Spleen (tissue), 11 donors: ENCODE measurements around the gene EPHA2. TPM values are rescaled to one million over a fixed set of nuclear protein-coding genes. Genes with fewer than 3 reads are reported as not detected.

Experiments used
- DNase-seq: peaks from one replicate; pipeline ENCODE4 v3.0.0-alpha.2; 2020
- H3K27ac ChIP-seq, 8 donors: fragments of 200-600 bp; sonication (generic) in 7 of 8; 1 replicate in 4 of 8; 2 replicates in 4 of 8; pipeline versions ENCODE4 v1.5.0 to v1.8.0; 2016 to 2021; ENCODE audit warnings: inconsistent platforms in 4 of 8, mild to moderate bottlenecking in 4 of 8, moderate library complexity in 1 of 8
- H3K27me3 ChIP-seq, 7 donors: fragments of 200-600 bp; sonication (generic) in 6 of 7; replicated peaks in 1 of 7; 1 replicate in 4 of 7; 2 replicates in 3 of 7; pipeline versions ENCODE4 v1.5.0 to v1.8.0; 2016 to 2021; ENCODE audit warnings: inconsistent platforms in 3 of 7, mild to moderate bottlenecking in 1 of 7
- H3K36me3 ChIP-seq, 6 donors: fragments of 200-600 bp; sonication (generic) in 5 of 6; 1 replicate in 4 of 6; 2 replicates in 2 of 6; pipeline versions ENCODE4 v1.5.0 to v1.8.0; 2016 to 2021; ENCODE audit warnings: inconsistent platforms in 2 of 6
- H3K4me1 ChIP-seq, 6 donors: fragments of 200-600 bp; sonication (generic) in 5 of 6; 1 replicate in 3 of 6; 2 replicates in 3 of 6; pipeline versions ENCODE4 v1.5.0 to v1.8.0; 2016 to 2021; ENCODE audit warnings: inconsistent platforms in 3 of 6
- H3K4me3 ChIP-seq, 8 donors: fragments of 200-600 bp; sonication (generic) in 7 of 8; 1 replicate in 4 of 8; 2 replicates in 4 of 8; pipeline versions ENCODE4 v1.5.0 to v1.8.0; 2016 to 2021; ENCODE audit warnings: inconsistent platforms in 4 of 8, mild to moderate bottlenecking in 4 of 8, moderate library complexity in 2 of 8
- H3K9me3 ChIP-seq, 8 donors: fragments of 200-600 bp; sonication (generic) in 7 of 8; 1 replicate in 4 of 8; 2 replicates in 4 of 8; pipeline versions ENCODE4 v1.5.0 to v1.8.0; 2016 to 2021; ENCODE audit warnings: inconsistent platforms in 4 of 8
- CTCF ChIP-seq, 11 experiments: fragments of 200-600 bp in 7 of 11; fragments of 450-650 bp in 4 of 11; sonication (generic) in 4 of 11; IDR thresholded peaks in 8 of 11; conservative IDR thresholded peaks in 3 of 11; 1 replicate in 7 of 11; 2 replicates in 4 of 11; pipeline versions ENCODE4 v1.4.0 to v1.8.0; 2016 to 2021; ENCODE audit warnings: antibody characterized with exemption in 11 of 11, inconsistent platforms in 4 of 11, mild to moderate bottlenecking in 1 of 11
- POLR2A ChIP-seq, 3 donors: fragments of 450-650 bp; IDR thresholded peaks; one replicate each; pipeline ENCODE4 v1.5.1; 2017; ENCODE audit warnings: antibody characterized with exemption in 3 of 3, mild to moderate bottlenecking in 1 of 3
- POLR2AphosphoS5 ChIP-seq, 3 donors: sonication (generic); formaldehyde crosslinking; IDR thresholded peaks; one replicate each; pipeline ENCODE4 v1.5.1; 2017; ENCODE audit warnings: antibody characterized with exemption in 3 of 3
- WGBS, 5 donors: extraction: QIAGEN DNeasy Blood & Tissue Kit in 3 of 5; methylation state at CpG; one replicate each; pipeline versions ENCODE4 v1.1.5 to v1.1.7; 2013 to 2018; 5-methylcytosine and 5-hydroxymethylcytosine counted together
- intact Hi-C: fragments of 100-400 bp; cut with DNase I; formaldehyde crosslinking; loops from one replicate; pipeline ENCODE4 v1.15.0; 2023; ENCODE audit warnings: low total_unique reads
- polyA plus RNA-seq, 3 donors: library from polyadenylated mRNA; stranded (reverse); fragments of 200-250 nt; gene quantifications; one replicate each; pipeline ENCODE4 v1.2.1, GENCODE V29; 2013
- total RNA-seq, 7 donors: library from RNA; depleted of rRNA in 3 of 7; stranded (reverse); fragments of >200 nt in 3 of 7; fragmentation: NEBNext Ultra II Directional in 4 of 7; extraction: Animal tissue kit (Norgen Biotek cat#: 25700) in 4 of 7; gene quantifications; one replicate each; pipeline versions ENCODE4 v1.1.0 to v1.2.1, GENCODE V29; 2016 to 2021
- donor health status: healthy with polysubstance abuse.
- donor health status: DM: no; HTN: no; CAD: no; lungs with moderate emphysema.
- donor health status: DM: no; HTN: no; CAD: no.
- donor health status: Bipolar disorder and iron deficiency.
- donor health status: healthy.
- donor health status: DM: no; HTN: no; CAD: no.
- donor health status: DM: yes; HTN: yes; CAD: no.

The EPHA2 gene
- total and polyA plus RNA-seq, 10 donors, result 2.0 to 35.7 (median 14.8) TPM

GRCh38 chr1:16135501-16135900 is 20.4 kb downstream of the EPHA2 start:
- TF ChIP-seq POLR2A (IDR thresholded peaks at IDR 0.05) (no peak), CTCF (IDR thresholded peaks at IDR 0.05 in 8 of 11, conservative IDR thresholded peaks at IDR 0.05 in 3 of 11) (no peak), POLR2AphosphoS5 (IDR thresholded peaks at IDR 0.05) (no peak)
- peaks cover 0 to 74% (median 19%) of the 10 kb centered on the region in 6 donors for H3K36me3 ChIP-seq
- no peak overlapping the region for H3K4me3 ChIP-seq
- no peak for DNase-seq
- 67 to 82% (median 79%) methylated on average over 8 to 12 of the region's 12 CpGs for WGBS, 5 donors
- no peak overlapping the region for H3K27ac ChIP-seq
- intact Hi-C loops, result no loop called here
- no peaks in the 10 kb centered on the region for H3K9me3 ChIP-seq
- no peaks in the 10 kb centered on the region for H3K27me3 ChIP-seq
- peaks cover 13 to 58% (median 37%) of the 10 kb centered on the region in 6 donors for H3K4me1 ChIP-seq

GRCh38 chr1:16134906-16135305 is 21.0 kb downstream of the EPHA2 start:
- peaks cover 0 to 80% (median 19%) of the 10 kb centered on the region in 6 donors for H3K36me3 ChIP-seq
- no peak for DNase-seq
- no peaks in the 10 kb centered on the region for H3K27me3 ChIP-seq
- intact Hi-C loops, result no loop called here
- no peak overlapping the region for H3K4me3 ChIP-seq
- WGBS, 5 donors, result 90 to 94% (median 91%) methylated on average over 8 to 16 of the region's 16 CpGs
- H3K4me1 ChIP-seq, result peaks cover 7 to 52% (median 31%) of the 10 kb centered on the region in 6 donors
- H3K27ac ChIP-seq, result no peak overlapping the region
- TF ChIP-seq POLR2AphosphoS5 (IDR thresholded peaks at IDR 0.05) (no peak), CTCF (IDR thresholded peaks at IDR 0.05 in 8 of 11, conservative IDR thresholded peaks at IDR 0.05 in 3 of 11) (no peak), POLR2A (IDR thresholded peaks at IDR 0.05) (no peak)
- no peaks in the 10 kb centered on the region for H3K9me3 ChIP-seq

- TF ChIP-seq POLR2A (IDR thresholded peaks at IDR 0.05) (no peak), CTCF (IDR thresholded peaks at IDR 0.05 in 8 of 11, conservative IDR thresholded peaks at IDR 0.05 in 3 of 11) (no peak), POLR2AphosphoS5 (IDR thresholded peaks at IDR 0.05) (no peak)
- no peak for DNase-seq
- Histone ChIP-seq H3K9me3 (no peaks in the 10 kb centered on the region), H3K36me3 (peaks cover 0 to 87% (median 19%) of the 10 kb centered on the region in 6 donors), H3K4me3 (no peak overlapping the region), H3K27me3 (no peaks in the 10 kb centered on the region), H3K27ac (peak overlapping the region in 4 of 8 donors; percentile 22 to 57 (median 27)), H3K4me1 (peaks cover 4 to 46% (median 25%) of the 10 kb centered on the region in 6 donors)
- WGBS, 5 donors, result 70 to 86% (median 81%) methylated on average over 27 to 33 of the region's 33 CpGs
- intact Hi-C loops, result no loop called here
Observed at GRCh38 chr1:16134066-16134801, 21.6 kb downstream of the EPHA2 start.
